Neuronal stem cell (in vitro differentiated cells): ENCODE measurements around the gene SERTAD2.

Source experiments
- DNase-seq: peaks from one replicate; pipeline ENCODE4 v3.0.0-alpha.2; 2013; ENCODE audit warnings: low spot score
- H2AFZ ChIP-seq: one replicate; pipeline ENCODE4 v1.6.1; 2013; ENCODE audit warnings: mild to moderate bottlenecking, low read length, inconsistent platforms
- H2AK5ac ChIP-seq: 2 replicates; pipeline ENCODE4 v1.6.1; 2013; ENCODE audit warnings: low read depth, mild to moderate bottlenecking, inconsistent platforms, low read length, moderate library complexity, mixed read lengths
- H2BK120ac ChIP-seq: 2 replicates; pipeline ENCODE4 v1.6.1; 2013; ENCODE audit warnings: low read depth, mild to moderate bottlenecking, inconsistent platforms, low read length, moderate library complexity, mixed read lengths
- H2BK12ac ChIP-seq: one replicate; pipeline ENCODE4 v1.6.1; 2013; ENCODE audit warnings: low read length, inconsistent platforms
- H2BK15ac ChIP-seq: 2 replicates; pipeline ENCODE4 v1.6.1; 2013; ENCODE audit warnings: mild to moderate bottlenecking, low read length, inconsistent platforms, mixed read lengths
- H2BK5ac ChIP-seq: one replicate; pipeline ENCODE4 v1.6.1; 2013; ENCODE audit warnings: inconsistent platforms, mild to moderate bottlenecking, low read length, moderate library complexity
- H3K14ac ChIP-seq: one replicate; pipeline ENCODE4 v1.6.1; 2013; ENCODE audit warnings: low read length, inconsistent platforms
- H3K18ac ChIP-seq: 2 replicates; pipeline ENCODE4 v1.6.1; 2013; ENCODE audit warnings: low read length, inconsistent platforms
- H3K23ac ChIP-seq: 2 replicates; pipeline ENCODE4 v1.6.1; 2013; ENCODE audit warnings: low read depth, mild to moderate bottlenecking, mixed read lengths, low read length, inconsistent platforms; ENCODE audit not compliant: poor library complexity
- H3K27ac ChIP-seq: replicated peaks from 3 replicates; pipeline ENCODE4 v1.5.1; 2013; ENCODE audit warnings: low read length, inconsistent platforms
- H3K27me3 ChIP-seq, 3 experiments: 2 replicates each; pipeline ENCODE4 v1.6.1; 2013; ENCODE audit warnings: low read length in 3 of 3, mild to moderate bottlenecking in 2 of 3, inconsistent platforms in 1 of 3, low read depth in 1 of 3, mixed read lengths in 1 of 3, moderate library complexity in 1 of 3; ENCODE audit not compliant: control insufficient read depth in 3 of 3, insufficient read depth in 3 of 3
- H3K36me3 ChIP-seq, 2 donors: replicated peaks in 1 of 2; 2 replicates each; pipeline ENCODE4 v1.6.1; 2013; ENCODE audit warnings: low read length in 2 of 2; ENCODE audit not compliant: control insufficient read depth in 2 of 2, insufficient read depth in 2 of 2
- H3K4ac ChIP-seq: 2 replicates; pipeline ENCODE4 v1.6.1; 2013; ENCODE audit warnings: inconsistent platforms, mild to moderate bottlenecking, low read length, moderate library complexity
- H3K4me1 ChIP-seq, 2 donors: 1 replicate in 1 of 2; 2 replicates in 1 of 2; pipeline ENCODE4 v1.6.1; 2013; ENCODE audit warnings: low read length in 2 of 2, low read depth in 1 of 2; ENCODE audit not compliant: control insufficient read depth in 2 of 2, insufficient read depth in 1 of 2
- H3K4me2 ChIP-seq: one replicate; pipeline ENCODE4 v1.6.1; 2013; ENCODE audit warnings: mild to moderate bottlenecking, low read length, inconsistent platforms; ENCODE audit not compliant: insufficient read depth, poor library complexity, severe bottlenecking
- H3K4me3 ChIP-seq, 2 donors: 2 replicates each; pipeline ENCODE4 v1.5.1; 2013; ENCODE audit warnings: low read length in 2 of 2, mild to moderate bottlenecking in 2 of 2, inconsistent platforms in 1 of 2, moderate library complexity in 1 of 2
- H3K79me1 ChIP-seq: one replicate; pipeline ENCODE4 v1.6.1; 2013; ENCODE audit warnings: low read depth, mild to moderate bottlenecking, inconsistent platforms, low read length, moderate library complexity
- H3K9ac ChIP-seq: one replicate; pipeline ENCODE4 v1.6.1; 2013; ENCODE audit warnings: mild to moderate bottlenecking, low read depth, low read length, inconsistent platforms; ENCODE audit not compliant: poor library complexity
- H3K9me3 ChIP-seq, 2 donors: replicated peaks in 1 of 2; 2 replicates each; pipeline versions ENCODE3 to v1.6.1; 2013; ENCODE audit warnings: low read length in 2 of 2, mild to moderate bottlenecking in 2 of 2, inconsistent platforms in 1 of 2, low read depth in 1 of 2, mixed read lengths in 1 of 2, moderate library complexity in 1 of 2; ENCODE audit not compliant: control insufficient read depth in 2 of 2, insufficient read depth in 1 of 2
- H4K8ac ChIP-seq: one replicate; pipeline ENCODE4 v1.6.1; 2013; ENCODE audit warnings: low read depth, mild to moderate bottlenecking, inconsistent platforms, low read length, moderate library complexity
- H4K91ac ChIP-seq: one replicate; pipeline ENCODE4 v1.6.1; 2013; ENCODE audit warnings: low read length, low read depth, mild to moderate bottlenecking, inconsistent platforms; ENCODE audit not compliant: poor library complexity
- WGBS, 2 donors: extraction: QIAGEN DNeasy Blood & Tissue Kit; methylation state at CpG; one replicate each; pipeline ENCODE4 v1.1.7; 2013; ENCODE audit warnings: missing lambda C conversion rate in 2 of 2, mixed read lengths in 1 of 2; ENCODE audit not compliant: insufficient read length in 2 of 2, insufficient replicate concordance in 1 of 2; ENCODE audit errors: extremely low coverage in 2 of 2; 5-methylcytosine and 5-hydroxymethylcytosine counted together

SERTAD2 gene

GRCh38 chr2:64626146-64626809, 27.4 kb downstream of the SERTAD2 start:
- H3K9ac ChIP-seq = no peak overlapping the region
- peak overlapping the region; percentile 38 for H2BK120ac ChIP-seq
- H4K91ac ChIP-seq = no peak overlapping the region
- H3K4me1 ChIP-seq = peaks cover 22 to 28% of the 10 kb centered on the region in 2 donors
- H3K23ac ChIP-seq = no peak overlapping the region
- no peak overlapping the region for H4K8ac ChIP-seq
- H3K9me3 ChIP-seq = no peaks in the 10 kb centered on the region
- H3K36me3 ChIP-seq = peaks cover 5 to 9% of the 10 kb centered on the region in 2 donors
- no peak overlapping the region for H3K4ac ChIP-seq
- no peak overlapping the region for H3K14ac ChIP-seq
- peak overlapping the region; percentile 51 for H2AK5ac ChIP-seq
- H2BK12ac ChIP-seq = peak overlapping the region; percentile 42
- H3K18ac ChIP-seq = peak overlapping the region; percentile 78
- DNase-seq = no peak
- no peak overlapping the region for H3K4me2 ChIP-seq
- H2AFZ ChIP-seq = no peak overlapping the region
- no CpG with 5 or more reads among the region's 10 CpGs for WGBS, 2 donors
- no peaks in the 10 kb centered on the region for H3K27me3 ChIP-seq
- no peak overlapping the region for H3K4me3 ChIP-seq
- no peak overlapping the region for H2BK5ac ChIP-seq
- peaks cover 2% of the 10 kb centered on the region for H3K79me1 ChIP-seq
- no peak overlapping the region for H3K27ac ChIP-seq
- H2BK15ac ChIP-seq = peak overlapping the region; percentile 69

GRCh38 chr2:64625299-64626145, 28.2 kb downstream of the SERTAD2 start:
- no peak for DNase-seq
- no peak overlapping the region for H3K4me3 ChIP-seq
- no peak overlapping the region for H3K27ac ChIP-seq
- H2BK5ac ChIP-seq = peak overlapping the region; percentile 44
- H2AFZ ChIP-seq = no peak overlapping the region
- no peak overlapping the region for H4K8ac ChIP-seq
- no CpG with 5 or more reads among the region's 7 CpGs for WGBS, 2 donors
- no peak overlapping the region for H3K4me2 ChIP-seq
- H3K9me3 ChIP-seq = no peaks in the 10 kb centered on the region
- no peak overlapping the region for H4K91ac ChIP-seq
- peak overlapping the region; percentile 38 for H2BK120ac ChIP-seq
- no peak overlapping the region for H3K14ac ChIP-seq
- H3K79me1 ChIP-seq = peaks cover 2% of the 10 kb centered on the region
- H3K18ac ChIP-seq = peak overlapping the region; percentile 69
- H3K36me3 ChIP-seq = peaks cover 0 to 2% of the 10 kb centered on the region in 2 donors
- H2BK12ac ChIP-seq = peak overlapping the region; percentile 41
- H3K23ac ChIP-seq = no peak overlapping the region
- no peak overlapping the region for H3K9ac ChIP-seq
- H2AK5ac ChIP-seq = peak overlapping the region; percentile 72
- H3K4me1 ChIP-seq = peaks cover 22 to 28% of the 10 kb centered on the region in 2 donors
- H2BK15ac ChIP-seq = peak overlapping the region; percentile 69
- H3K27me3 ChIP-seq = no peaks in the 10 kb centered on the region
- H3K4ac ChIP-seq = no peak overlapping the region

- H3K27ac ChIP-seq = no peak overlapping the region
- peaks cover 22 to 28% of the 10 kb centered on the region in 2 donors for H3K4me1 ChIP-seq
- peak overlapping the region; percentile 48 for H2BK12ac ChIP-seq
- peak overlapping the region; percentile 44 for H2BK5ac ChIP-seq
- no peak for DNase-seq
- H3K14ac ChIP-seq = no peak overlapping the region
- H2BK120ac ChIP-seq = no peak overlapping the region
- H3K4me3 ChIP-seq = no peak overlapping the region
- peaks cover 2% of the 10 kb centered on the region for H3K79me1 ChIP-seq
- H3K9me3 ChIP-seq = no peaks in the 10 kb centered on the region
- H4K8ac ChIP-seq = no peak overlapping the region
- H3K36me3 ChIP-seq = no peaks in the 10 kb centered on the region
- H2AFZ ChIP-seq = no peak overlapping the region
- no peak overlapping the region for H4K91ac ChIP-seq
- peak overlapping the region; percentile 69 for H3K18ac ChIP-seq
- no peak overlapping the region for H3K4me2 ChIP-seq
- WGBS, 2 donors = no CpG with 5 or more reads among the region's 6 CpGs
- no peak overlapping the region for H3K23ac ChIP-seq
- peak overlapping the region; percentile 59 for H2BK15ac ChIP-seq
- H3K4ac ChIP-seq = no peak overlapping the region
- peak overlapping the region; percentile 72 for H2AK5ac ChIP-seq
- H3K9ac ChIP-seq = no peak overlapping the region
- no peaks in the 10 kb centered on the region for H3K27me3 ChIP-seq
Observed at GRCh38 chr2:64624862-64625261, 28.9 kb downstream of the SERTAD2 start.

- no peak for DNase-seq
- no peaks in the 10 kb centered on the region for H3K27me3 ChIP-seq
- no peak overlapping the region for H3K9ac ChIP-seq
- H3K36me3 ChIP-seq = no peaks in the 10 kb centered on the region
- no peak overlapping the region for H3K4ac ChIP-seq
- peak overlapping the region; percentile 16 for H2AFZ ChIP-seq
- H2BK12ac ChIP-seq = peak overlapping the region; percentile 48
- no peaks in the 10 kb centered on the region for H3K9me3 ChIP-seq
- H4K8ac ChIP-seq = no peak overlapping the region
- no peak overlapping the region for H3K4me2 ChIP-seq
- H3K23ac ChIP-seq = no peak overlapping the region
- peaks cover 22 to 28% of the 10 kb centered on the region in 2 donors for H3K4me1 ChIP-seq
- peak overlapping the region; percentile 44 for H3K18ac ChIP-seq
- no CpG with 5 or more reads among the region's 6 CpGs for WGBS, 2 donors
- peak overlapping the region; percentile 72 for H2AK5ac ChIP-seq
- H3K79me1 ChIP-seq = peaks cover 2% of the 10 kb centered on the region
- H3K14ac ChIP-seq = no peak overlapping the region
- no peak overlapping the region for H3K27ac ChIP-seq
- peak overlapping the region; percentile 44 for H2BK5ac ChIP-seq
- peak overlapping the region; percentile 59 for H2BK15ac ChIP-seq
- H3K4me3 ChIP-seq = no peak overlapping the region
- no peak overlapping the region for H4K91ac ChIP-seq
- no peak overlapping the region for H2BK120ac ChIP-seq
Observed at GRCh38 chr2:64624108-64624610, 29.6 kb downstream of the SERTAD2 start.
